Testis (tissue), 2 donors: ENCODE results near the gene CALML3.

Source experiments
- CTCF ChIP-seq, 3 experiments: fragments of 450-650 bp in 2 of 3; fragments of 200-600 bp in 1 of 3; sonication (generic) in 1 of 3; IDR thresholded peaks; one replicate each; pipeline ENCODE4 v1.5.1; 2016 to 2019; ENCODE audit warnings: antibody characterized with exemption in 3 of 3, mild to moderate bottlenecking in 2 of 3, moderate library complexity in 1 of 3
- POLR2A ChIP-seq: fragments of 450-650 bp; IDR thresholded peaks from one replicate; pipeline ENCODE4 v1.6.1; 2017; ENCODE audit warnings: antibody characterized with exemption, mild to moderate bottlenecking, moderate library complexity

- TF ChIP-seq CTCF (IDR thresholded peaks at IDR 0.05) (no peak), POLR2A (no peak)
These were observed 26.6 kb upstream of the CALML3 start for GRCh38 chr10:5497948-5498730.
